ENCODE data around the gene OR6B1.
"Not testable (repeated sequence)": the region's sequence is repeated elsewhere in the genome, so short reads cannot be mapped to it uniquely, and the experiment has no call there.

Gene OR6B1

DNA sequence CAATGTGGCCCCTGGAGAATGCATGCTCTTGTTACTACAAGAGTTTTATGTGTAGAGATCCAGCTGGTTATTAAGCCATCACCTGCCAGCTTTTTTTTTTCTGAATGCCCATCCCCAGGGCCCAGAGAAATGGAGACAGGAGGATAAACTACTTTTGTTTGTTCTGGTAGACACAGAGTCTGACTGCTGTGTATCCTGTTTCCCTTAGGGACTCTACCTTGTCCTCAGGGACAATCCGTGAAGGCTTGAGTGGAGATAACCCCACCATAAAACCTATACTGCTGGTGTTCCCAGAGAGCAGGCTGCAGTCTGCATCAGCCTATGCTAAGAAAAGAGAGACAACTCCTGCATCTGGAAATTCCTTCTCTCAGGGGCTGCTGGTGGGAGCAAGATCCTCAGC is 48.5 kb downstream of the OR6B1 start, which contains the start of gene OR2A5:
Gene OR2A5, plus strand, starts transcription at position 301 of the 400 bp plus-strand sequence. CDS start 1,454 bp downstream, outside the sequence.
- Histone ChIP-seq H3K27ac (ENCODE audit: low read depth, low read length) (no peak within 1 kb of the TSS), H3K9ac (ENCODE audit: low read length) (no peak within 1 kb of the TSS), H3K4me1 (ENCODE audit: control insufficient read depth, insufficient read depth, low read length) (no peaks in the 10 kb centered on the region), H3K27me3 (ENCODE audit: control insufficient read depth, insufficient read depth, low read length) (no peaks in the 10 kb centered on the region), H3K36me3 (ENCODE audit: control insufficient read depth, insufficient read depth, low read length) (no peaks in the 10 kb centered on the region), H3K4me3 (ENCODE audit: low read depth, low read length) (no peak within 1 kb of the TSS), H3K9me3 (ENCODE audit: control insufficient read depth, insufficient read depth, low read depth, low read length) (no peaks in the 10 kb centered on the region)

DNA sequence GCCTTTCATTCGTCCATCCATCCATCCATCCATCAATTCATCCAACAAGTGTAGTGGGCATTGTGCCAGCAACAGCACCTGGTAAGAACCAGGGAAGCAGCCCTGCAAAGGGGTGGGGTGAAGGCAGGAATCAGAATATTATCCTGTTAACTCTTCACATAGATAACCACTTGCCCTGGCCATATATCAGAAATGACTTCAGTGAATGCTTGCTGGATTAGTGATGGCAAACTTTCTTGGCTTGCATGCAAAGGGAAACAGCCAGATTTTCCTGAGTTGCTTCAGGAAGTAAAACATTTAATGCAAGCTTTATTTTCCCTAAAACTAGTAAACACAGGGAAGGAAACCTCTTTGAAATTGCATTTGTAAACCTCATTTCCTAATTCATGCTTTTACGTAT is 49.4 kb downstream of the OR6B1 start:
- Histone ChIP-seq H3K36me3 (ENCODE audit: control insufficient read depth, insufficient read depth, low read length) (no peaks in the 10 kb centered on the region), H3K9ac (ENCODE audit: low read length) (no peak overlapping the region), H3K27me3 (ENCODE audit: control insufficient read depth, insufficient read depth, low read length) (no peaks in the 10 kb centered on the region), H3K9me3 (ENCODE audit: control insufficient read depth, insufficient read depth, low read depth, low read length) (no peaks in the 10 kb centered on the region), H3K4me3 (ENCODE audit: low read depth, low read length) (no peak overlapping the region), H3K27ac (ENCODE audit: low read depth, low read length) (no peak overlapping the region), H3K4me1 (ENCODE audit: control insufficient read depth, insufficient read depth, low read length) (no peaks in the 10 kb centered on the region)

- no peak overlapping the region for H3K9ac ChIP-seq (ENCODE audit: low read length)
- no peaks in the 10 kb centered on the region for H3K36me3 ChIP-seq (ENCODE audit: control insufficient read depth, insufficient read depth, low read length)
- H3K9me3 ChIP-seq (ENCODE audit: control insufficient read depth, insufficient read depth, low read depth, low read length): no peaks in the 10 kb centered on the region
- H3K4me3 ChIP-seq (ENCODE audit: low read depth, low read length): no peak overlapping the region
- no peak overlapping the region for H3K27ac ChIP-seq (ENCODE audit: low read depth, low read length)
- no peaks in the 10 kb centered on the region for H3K4me1 ChIP-seq (ENCODE audit: control insufficient read depth, insufficient read depth, low read length)
- H3K27me3 ChIP-seq (ENCODE audit: control insufficient read depth, insufficient read depth, low read length): no peaks in the 10 kb centered on the region
Observed at GRCh38 chr7:144050093-144050492, 50.0 kb downstream of the OR6B1 start.

DNA sequence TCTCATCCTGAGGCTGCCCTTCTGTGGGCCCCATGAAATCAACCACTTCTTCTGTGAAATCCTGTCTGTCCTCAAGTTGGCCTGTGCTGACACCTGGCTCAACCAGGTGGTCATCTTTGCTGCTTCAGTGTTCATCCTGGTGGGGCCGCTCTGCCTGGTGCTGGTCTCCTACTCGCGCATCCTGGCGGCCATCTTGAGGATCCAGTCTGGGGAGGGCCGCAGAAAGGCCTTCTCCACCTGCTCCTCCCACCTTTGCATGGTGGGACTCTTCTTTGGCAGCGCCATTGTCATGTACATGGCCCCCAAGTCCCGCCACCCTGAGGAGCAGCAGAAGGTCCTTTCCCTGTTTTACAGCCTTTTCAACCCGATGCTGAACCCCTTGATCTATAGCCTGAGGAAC is 50.8 kb downstream of the OR6B1 start:
- not testable (repeated sequence) for H3K27me3 ChIP-seq (ENCODE audit: control insufficient read depth, insufficient read depth, low read length); H3K4me1 ChIP-seq (ENCODE audit: control insufficient read depth, insufficient read depth, low read length); H3K4me3 ChIP-seq (ENCODE audit: low read depth, low read length); H3K27ac ChIP-seq (ENCODE audit: low read depth, low read length); H3K9me3 ChIP-seq (ENCODE audit: control insufficient read depth, insufficient read depth, low read depth, low read length); H3K36me3 ChIP-seq (ENCODE audit: control insufficient read depth, insufficient read depth, low read length); H3K9ac ChIP-seq (ENCODE audit: low read length)

DNA sequence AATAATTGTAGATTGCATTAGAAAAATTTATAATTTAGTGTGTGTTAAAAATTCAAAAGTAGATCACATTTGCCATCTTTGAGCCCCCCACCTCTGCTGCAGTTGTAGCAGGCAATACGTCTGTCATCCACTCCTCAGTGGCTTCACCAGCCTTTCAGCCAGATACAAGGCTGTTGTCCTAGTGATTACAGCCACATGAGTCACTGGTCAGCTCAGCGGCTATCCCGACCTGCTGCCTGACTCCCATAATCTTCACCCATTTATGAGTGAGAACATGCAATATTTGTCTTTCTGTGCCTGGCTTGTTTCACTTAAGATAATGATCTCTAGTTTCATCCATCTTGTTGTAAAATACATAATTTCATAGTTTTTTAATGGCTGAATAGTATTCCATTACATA is 57.8 kb downstream of the OR6B1 start:
- no peaks in the 10 kb centered on the region for H3K36me3 ChIP-seq (ENCODE audit: control insufficient read depth, insufficient read depth, low read length)
- no peaks in the 10 kb centered on the region for H3K27me3 ChIP-seq (ENCODE audit: control insufficient read depth, insufficient read depth, low read length)
- H3K4me3 ChIP-seq (ENCODE audit: low read depth, low read length): no peak overlapping the region
- H3K27ac ChIP-seq (ENCODE audit: low read depth, low read length): no peak overlapping the region
- H3K9ac ChIP-seq (ENCODE audit: low read length): no peak overlapping the region
- peaks cover 9% of the 10 kb centered on the region; the same call in 1 of the 2 replicates for H3K9me3 ChIP-seq (ENCODE audit: control insufficient read depth, insufficient read depth, low read depth, low read length)
- no peaks in the 10 kb centered on the region for H3K4me1 ChIP-seq (ENCODE audit: control insufficient read depth, insufficient read depth, low read length)

Data from HUES6 (cell line).